Right lobe of liver (tissue), 4 donors: Measurements from ENCODE around the gene CALD1.

Experiments used
- POLR2A ChIP-seq: fragments of 450-650 bp; IDR thresholded peaks from one replicate; pipeline ENCODE4 v1.6.1; 2017; ENCODE audit warnings: antibody characterized with exemption, mild to moderate bottlenecking
- TF ChIP-seq, protein P1 (sequence below), 4 donors: fragments of 200-600 bp in 3 of 4; fragments of 450-650 bp in 1 of 4; IDR thresholded peaks; one replicate each; pipeline versions ENCODE4 v1.5.1 to v1.8.0; 2016 to 2022; ENCODE audit warnings: antibody characterized with exemption in 4 of 4, mild to moderate bottlenecking in 2 of 4
- donor health status: DM: no; HTN: no; CAD: no.
- donor health status: DM: no; HTN: no; CAD: no.
- donor health status: DM: no; HTN: yes; CAD: no.

DNA sequence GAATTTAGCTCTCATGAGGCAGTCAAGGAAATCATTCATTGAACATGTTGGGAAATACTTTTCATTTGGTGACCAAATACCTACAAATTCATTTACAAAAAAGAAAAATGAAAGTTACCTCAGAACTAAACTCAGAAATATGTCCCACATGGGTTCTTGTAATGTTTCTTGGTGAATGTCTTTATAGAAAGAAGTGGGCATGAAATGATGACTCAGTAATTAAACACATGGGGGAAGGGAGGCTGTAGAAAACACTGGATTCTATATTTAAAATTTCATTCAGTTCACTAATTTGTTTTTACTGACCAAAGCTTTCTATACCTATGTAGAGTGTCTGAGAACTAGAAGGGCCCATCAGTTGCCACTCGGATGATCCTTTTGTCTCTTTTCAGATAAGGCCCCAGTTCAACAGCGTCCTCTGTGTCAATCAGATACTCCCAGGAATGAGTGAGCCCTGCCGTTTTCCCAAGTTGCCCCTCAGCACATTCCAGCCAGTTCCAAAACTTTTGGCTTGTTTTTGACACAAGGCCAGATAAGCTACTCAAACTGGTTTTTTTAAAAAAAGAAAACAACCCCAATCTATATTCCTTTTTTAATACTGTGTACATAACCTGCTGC, 157.6 kb downstream of the CALD1 start:
- TF ChIP-seq, protein P1, sequence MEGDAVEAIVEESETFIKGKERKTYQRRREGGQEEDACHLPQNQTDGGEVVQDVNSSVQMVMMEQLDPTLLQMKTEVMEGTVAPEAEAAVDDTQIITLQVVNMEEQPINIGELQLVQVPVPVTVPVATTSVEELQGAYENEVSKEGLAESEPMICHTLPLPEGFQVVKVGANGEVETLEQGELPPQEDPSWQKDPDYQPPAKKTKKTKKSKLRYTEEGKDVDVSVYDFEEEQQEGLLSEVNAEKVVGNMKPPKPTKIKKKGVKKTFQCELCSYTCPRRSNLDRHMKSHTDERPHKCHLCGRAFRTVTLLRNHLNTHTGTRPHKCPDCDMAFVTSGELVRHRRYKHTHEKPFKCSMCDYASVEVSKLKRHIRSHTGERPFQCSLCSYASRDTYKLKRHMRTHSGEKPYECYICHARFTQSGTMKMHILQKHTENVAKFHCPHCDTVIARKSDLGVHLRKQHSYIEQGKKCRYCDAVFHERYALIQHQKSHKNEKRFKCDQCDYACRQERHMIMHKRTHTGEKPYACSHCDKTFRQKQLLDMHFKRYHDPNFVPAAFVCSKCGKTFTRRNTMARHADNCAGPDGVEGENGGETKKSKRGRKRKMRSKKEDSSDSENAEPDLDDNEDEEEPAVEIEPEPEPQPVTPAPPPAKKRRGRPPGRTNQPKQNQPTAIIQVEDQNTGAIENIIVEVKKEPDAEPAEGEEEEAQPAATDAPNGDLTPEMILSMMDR (IDR thresholded peaks at IDR 0.05) = no peak
- TF ChIP-seq POLR2A = no peak
